Neuronal stem cell (in vitro differentiated cells): ENCODE results near the gene RTN4RL2.

ENCODE experiments used
- DNase-seq: peaks from one replicate; pipeline ENCODE4 v3.0.0-alpha.2; 2013; ENCODE audit warnings: low spot score
- H2AFZ ChIP-seq: one replicate; pipeline ENCODE4 v1.6.1; 2013; ENCODE audit warnings: mild to moderate bottlenecking, low read length, inconsistent platforms
- H2AK5ac ChIP-seq: 2 replicates; pipeline ENCODE4 v1.6.1; 2013; ENCODE audit warnings: low read depth, mild to moderate bottlenecking, inconsistent platforms, low read length, moderate library complexity, mixed read lengths
- H2BK120ac ChIP-seq: 2 replicates; pipeline ENCODE4 v1.6.1; 2013; ENCODE audit warnings: low read depth, mild to moderate bottlenecking, inconsistent platforms, low read length, moderate library complexity, mixed read lengths
- H2BK12ac ChIP-seq: one replicate; pipeline ENCODE4 v1.6.1; 2013; ENCODE audit warnings: low read length, inconsistent platforms
- H2BK15ac ChIP-seq: 2 replicates; pipeline ENCODE4 v1.6.1; 2013; ENCODE audit warnings: mild to moderate bottlenecking, low read length, inconsistent platforms, mixed read lengths
- H2BK5ac ChIP-seq: one replicate; pipeline ENCODE4 v1.6.1; 2013; ENCODE audit warnings: inconsistent platforms, mild to moderate bottlenecking, low read length, moderate library complexity
- H3K14ac ChIP-seq: one replicate; pipeline ENCODE4 v1.6.1; 2013; ENCODE audit warnings: low read length, inconsistent platforms
- H3K18ac ChIP-seq: 2 replicates; pipeline ENCODE4 v1.6.1; 2013; ENCODE audit warnings: low read length, inconsistent platforms
- H3K23ac ChIP-seq: 2 replicates; pipeline ENCODE4 v1.6.1; 2013; ENCODE audit warnings: low read depth, mild to moderate bottlenecking, mixed read lengths, low read length, inconsistent platforms; ENCODE audit not compliant: poor library complexity
- H3K27ac ChIP-seq: replicated peaks from 3 replicates; pipeline ENCODE4 v1.5.1; 2013; ENCODE audit warnings: low read length, inconsistent platforms
- H3K27me3 ChIP-seq, 3 experiments: 2 replicates each; pipeline ENCODE4 v1.6.1; 2013; ENCODE audit warnings: low read length in 3 of 3, mild to moderate bottlenecking in 2 of 3, inconsistent platforms in 1 of 3, low read depth in 1 of 3, mixed read lengths in 1 of 3, moderate library complexity in 1 of 3; ENCODE audit not compliant: control insufficient read depth in 3 of 3, insufficient read depth in 3 of 3
- H3K36me3 ChIP-seq, 2 donors: replicated peaks in 1 of 2; 2 replicates each; pipeline ENCODE4 v1.6.1; 2013; ENCODE audit warnings: low read length in 2 of 2; ENCODE audit not compliant: control insufficient read depth in 2 of 2, insufficient read depth in 2 of 2
- H3K4ac ChIP-seq: 2 replicates; pipeline ENCODE4 v1.6.1; 2013; ENCODE audit warnings: inconsistent platforms, mild to moderate bottlenecking, low read length, moderate library complexity
- H3K4me1 ChIP-seq, 2 donors: 1 replicate in 1 of 2; 2 replicates in 1 of 2; pipeline ENCODE4 v1.6.1; 2013; ENCODE audit warnings: low read length in 2 of 2, low read depth in 1 of 2; ENCODE audit not compliant: control insufficient read depth in 2 of 2, insufficient read depth in 1 of 2
- H3K4me2 ChIP-seq: one replicate; pipeline ENCODE4 v1.6.1; 2013; ENCODE audit warnings: mild to moderate bottlenecking, low read length, inconsistent platforms; ENCODE audit not compliant: insufficient read depth, poor library complexity, severe bottlenecking
- H3K4me3 ChIP-seq, 2 donors: 2 replicates each; pipeline ENCODE4 v1.5.1; 2013; ENCODE audit warnings: low read length in 2 of 2, mild to moderate bottlenecking in 2 of 2, inconsistent platforms in 1 of 2, moderate library complexity in 1 of 2
- H3K79me1 ChIP-seq: one replicate; pipeline ENCODE4 v1.6.1; 2013; ENCODE audit warnings: low read depth, mild to moderate bottlenecking, inconsistent platforms, low read length, moderate library complexity
- H3K9ac ChIP-seq: one replicate; pipeline ENCODE4 v1.6.1; 2013; ENCODE audit warnings: mild to moderate bottlenecking, low read depth, low read length, inconsistent platforms; ENCODE audit not compliant: poor library complexity
- H3K9me3 ChIP-seq, 2 donors: replicated peaks in 1 of 2; 2 replicates each; pipeline versions ENCODE3 to v1.6.1; 2013; ENCODE audit warnings: low read length in 2 of 2, mild to moderate bottlenecking in 2 of 2, inconsistent platforms in 1 of 2, low read depth in 1 of 2, mixed read lengths in 1 of 2, moderate library complexity in 1 of 2; ENCODE audit not compliant: control insufficient read depth in 2 of 2, insufficient read depth in 1 of 2
- H4K8ac ChIP-seq: one replicate; pipeline ENCODE4 v1.6.1; 2013; ENCODE audit warnings: low read depth, mild to moderate bottlenecking, inconsistent platforms, low read length, moderate library complexity
- H4K91ac ChIP-seq: one replicate; pipeline ENCODE4 v1.6.1; 2013; ENCODE audit warnings: low read length, low read depth, mild to moderate bottlenecking, inconsistent platforms; ENCODE audit not compliant: poor library complexity
- WGBS, 2 donors: extraction: QIAGEN DNeasy Blood & Tissue Kit; methylation state at CpG; one replicate each; pipeline ENCODE4 v1.1.7; 2013; ENCODE audit warnings: missing lambda C conversion rate in 2 of 2, mixed read lengths in 1 of 2; ENCODE audit not compliant: insufficient read length in 2 of 2, insufficient replicate concordance in 1 of 2; ENCODE audit errors: extremely low coverage in 2 of 2; 5-methylcytosine and 5-hydroxymethylcytosine counted together

The RTN4RL2 gene

GRCh38 chr11:57477507-57478189, 17.3 kb downstream of the RTN4RL2 start:
- Histone ChIP-seq H3K18ac (no peak overlapping the region), H3K27me3 (peaks cover 8 to 71% (median 14%) of the 10 kb centered on the region in 3 experiments)
- WGBS, 2 donors, result no CpG with 5 or more reads among the region's 11 CpGs

GRCh38 chr11:57479021-57479663, 18.8 kb downstream of the RTN4RL2 start:
- Histone ChIP-seq H3K27ac (no peak overlapping the region), H3K4ac (no peak overlapping the region), H3K79me1 (no peaks in the 10 kb centered on the region), H4K8ac (no peak overlapping the region), H3K4me1 (peaks cover 15 to 29% of the 10 kb centered on the region in 2 donors), H3K18ac (peak overlapping the region; percentile 32), H2AK5ac (no peak overlapping the region), H3K4me2 (no peak overlapping the region), H3K23ac (no peak overlapping the region), H3K4me3 (peak overlapping the region in 1 of 2 donors; percentile 6), H2BK120ac (no peak overlapping the region), H3K27me3 (peaks cover 8 to 74% (median 14%) of the 10 kb centered on the region in 3 experiments), H3K9me3 (no peaks in the 10 kb centered on the region), H4K91ac (no peak overlapping the region), H2AFZ (peak overlapping the region; percentile 56), H2BK15ac (peak overlapping the region; percentile 10), H3K14ac (no peak overlapping the region), H2BK5ac (peak overlapping the region; percentile 20), H3K9ac (peak overlapping the region; percentile 57), H2BK12ac (no peak overlapping the region), H3K36me3 (no peaks in the 10 kb centered on the region)
- no CpG with 5 or more reads among the region's 11 CpGs for WGBS, 2 donors
- DNase-seq, result no peak

More at GRCh38 chr11:57477507-57478189, 17.3 kb downstream of the RTN4RL2 start:
- Histone ChIP-seq H3K23ac (no peak overlapping the region), H3K9me3 (no peaks in the 10 kb centered on the region), H3K4me1 (peaks cover 13 to 34% of the 10 kb centered on the region in 2 donors), H3K27ac (no peak overlapping the region), H2BK120ac (no peak overlapping the region), H2AK5ac (no peak overlapping the region), H3K9ac (no peak overlapping the region), H4K91ac (no peak overlapping the region), H3K79me1 (no peaks in the 10 kb centered on the region), H3K4ac (no peak overlapping the region), H4K8ac (no peak overlapping the region), H3K4me3 (no peak overlapping the region), H2AFZ (no peak overlapping the region), H3K36me3 (peaks cover 0 to under 1% of the 10 kb centered on the region in 2 donors), H2BK15ac (no peak overlapping the region), H2BK5ac (no peak overlapping the region), H3K4me2 (no peak overlapping the region), H2BK12ac (no peak overlapping the region), H3K14ac (no peak overlapping the region)
- DNase-seq, result no peak

- peaks cover 15 to 25% of the 10 kb centered on the region in 2 donors for H3K4me1 ChIP-seq
- peaks cover 8 to 67% (median 14%) of the 10 kb centered on the region in 3 experiments for H3K27me3 ChIP-seq
- no peak overlapping the region for H3K4ac ChIP-seq
- no peak overlapping the region for H3K27ac ChIP-seq
- H3K18ac ChIP-seq, result no peak overlapping the region
- no peaks in the 10 kb centered on the region for H3K79me1 ChIP-seq
- DNase-seq, result no peak
- no peak overlapping the region for H2AK5ac ChIP-seq
- peak overlapping the region; percentile 57 for H2AFZ ChIP-seq
- no peak overlapping the region for H4K91ac ChIP-seq
- no peak overlapping the region for H2BK15ac ChIP-seq
- no CpG with 5 or more reads among the region's 4 CpGs for WGBS, 2 donors
- no peak overlapping the region for H4K8ac ChIP-seq
- H3K4me3 ChIP-seq, result no peak overlapping the region
- H3K36me3 ChIP-seq, result no peaks in the 10 kb centered on the region
- H3K9ac ChIP-seq, result no peak overlapping the region
- H2BK5ac ChIP-seq, result no peak overlapping the region
- no peak overlapping the region for H3K14ac ChIP-seq
- H2BK12ac ChIP-seq, result no peak overlapping the region
- H3K23ac ChIP-seq, result no peak overlapping the region
- no peak overlapping the region for H3K4me2 ChIP-seq
- H2BK120ac ChIP-seq, result no peak overlapping the region
- no peaks in the 10 kb centered on the region for H3K9me3 ChIP-seq
Measured at GRCh38 chr11:57479911-57480310, 19.6 kb downstream of the RTN4RL2 start.

GRCh38 chr11:57480409-57481137, 20.2 kb downstream of the RTN4RL2 start:
- Histone ChIP-seq H3K4me2 (no peak overlapping the region), H3K4me1 (peaks cover 15 to 25% of the 10 kb centered on the region in 2 donors), H2BK120ac (no peak overlapping the region), H3K27ac (no peak overlapping the region), H2AFZ (peak overlapping the region; percentile 57), H3K4ac (no peak overlapping the region), H4K8ac (no peak overlapping the region), H4K91ac (no peak overlapping the region), H3K14ac (no peak overlapping the region), H3K27me3 (peaks cover 8 to 60% (median 14%) of the 10 kb centered on the region in 3 experiments), H2BK5ac (no peak overlapping the region), H3K36me3 (no peaks in the 10 kb centered on the region), H3K4me3 (no peak overlapping the region), H2BK12ac (no peak overlapping the region), H2BK15ac (no peak overlapping the region), H3K79me1 (no peaks in the 10 kb centered on the region), H3K9ac (no peak overlapping the region), H2AK5ac (no peak overlapping the region), H3K23ac (no peak overlapping the region), H3K18ac (no peak overlapping the region), H3K9me3 (no peaks in the 10 kb centered on the region)
- DNase-seq, result no peak
- no CpG with 5 or more reads among the region's 9 CpGs for WGBS, 2 donors
